NT2/D1 (cell line): Measurements from ENCODE around the gene CCDC126.

Experiments used
- SUZ12 ChIP-seq: IDR thresholded peaks from 2 replicates; pipeline ENCODE4 v1.6.1; 2011; ENCODE audit not compliant: insufficient read length, insufficient read depth; ENCODE audit errors: extremely low read depth
- YY1 ChIP-seq: IDR thresholded peaks from 2 replicates; pipeline ENCODE4 v1.6.1; 2011; ENCODE audit not compliant: insufficient read length, insufficient read depth
- ZNF274 ChIP-seq: IDR thresholded peaks from 2 replicates; pipeline ENCODE4 v1.6.1; 2011; ENCODE audit warnings: mild to moderate bottlenecking, low read depth, low read length

DNA sequence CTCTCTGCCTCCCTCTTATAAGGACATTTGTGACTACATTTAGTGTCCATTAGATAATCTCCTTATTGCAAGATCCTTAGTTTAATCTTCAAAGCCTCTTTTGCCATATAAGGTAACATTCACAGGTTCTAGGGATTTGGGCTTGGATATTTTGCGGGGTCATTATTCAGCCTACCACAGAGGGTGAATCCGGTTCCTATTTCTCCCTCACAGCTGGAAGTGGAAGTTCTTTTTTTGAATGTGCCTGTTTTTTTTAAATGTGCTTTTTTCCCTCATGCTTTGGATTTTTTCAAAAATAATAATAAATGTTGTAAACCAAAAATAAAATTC is 65.8 kb downstream of the CCDC126 start:
- no peak for TF ChIP-seq YY1
- no peak for TF ChIP-seq ZNF274
- no peak for TF ChIP-seq SUZ12
